ENCODE results near the gene SEC24C.

The SEC24C gene

GRCh38 chr10:73796766-73797165, 52.6 kb downstream of the SEC24C start:
- no peak for ATAC-seq

DNA sequence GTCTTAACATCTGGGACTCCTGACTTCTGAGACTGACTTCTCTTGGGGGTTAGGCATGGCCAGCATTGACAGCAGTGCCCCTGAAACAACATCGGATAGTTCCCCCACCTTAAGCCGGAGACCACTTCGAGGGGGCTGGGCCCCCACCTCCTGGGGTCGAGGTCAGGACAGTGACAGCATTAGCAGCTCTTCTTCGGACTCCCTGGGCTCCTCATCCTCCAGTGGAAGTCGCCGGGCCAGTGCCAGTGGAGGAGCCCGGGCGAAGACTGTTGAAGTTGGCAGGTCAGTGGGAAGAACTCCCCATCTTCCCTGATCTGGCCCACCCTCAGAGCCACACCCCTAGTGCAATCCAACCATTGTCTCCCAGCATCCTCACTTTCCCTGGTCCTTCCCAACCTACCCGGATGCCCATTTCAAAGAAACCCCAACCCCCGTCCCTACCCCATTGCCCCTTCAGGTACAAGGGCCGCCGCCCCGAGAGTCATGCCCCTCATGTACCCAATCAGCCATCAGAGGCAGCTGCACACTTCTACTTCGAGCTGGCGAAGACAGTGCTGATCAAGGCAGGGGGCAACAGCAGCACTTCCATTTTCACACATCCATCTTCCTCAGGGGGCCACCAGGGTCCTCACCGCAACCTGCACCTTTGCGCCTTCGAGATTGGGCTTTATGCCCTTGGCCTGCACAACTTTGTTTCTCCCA, 53.3 kb downstream of the SEC24C start:
- no peak for ATAC-seq

GRCh38 chr10:73798087-73798486, 53.9 kb downstream of the SEC24C start:
- ATAC-seq: no peak

GRCh38 chr10:73798927-73799560, 54.9 kb downstream of the SEC24C start:
- ATAC-seq: peak in 1 of 2 donors; percentile 17

GRCh38 chr10:73799899-73800559, 55.9 kb downstream of the SEC24C start:
- ATAC-seq: no peak

DNA sequence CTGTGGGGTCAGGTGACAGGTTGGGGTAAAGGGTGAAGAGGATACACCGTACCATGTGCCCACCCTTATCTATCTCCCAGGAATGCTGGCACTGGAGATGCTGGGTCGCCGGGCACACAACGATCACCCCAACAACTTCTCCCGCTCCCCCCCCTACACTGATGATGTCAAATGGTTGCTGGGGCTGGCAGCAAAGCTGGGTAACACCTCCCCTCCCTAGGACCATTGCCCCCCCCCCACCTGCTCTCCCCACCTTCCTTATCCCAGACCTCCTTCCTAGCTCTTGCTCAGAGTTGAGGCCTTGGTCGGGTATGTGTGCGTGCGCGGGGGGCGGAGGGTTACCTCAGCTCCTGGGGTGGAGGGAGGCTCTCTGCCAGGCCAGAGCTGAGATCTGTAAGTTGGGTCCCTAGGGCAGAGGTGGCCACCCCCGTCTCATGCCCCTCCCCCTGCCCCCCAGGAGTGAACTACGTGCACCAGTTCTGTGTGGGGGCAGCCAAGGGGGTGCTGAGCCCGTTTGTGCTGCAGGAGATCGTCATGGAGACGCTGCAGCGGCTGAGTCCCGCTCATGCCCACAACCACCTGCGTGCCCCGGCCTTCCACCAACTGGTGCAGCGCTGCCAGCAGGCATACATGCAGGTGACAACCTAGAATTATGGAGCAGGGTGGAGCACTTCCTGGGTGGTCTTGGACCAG, 56.5 kb downstream of the SEC24C start:
- ATAC-seq: no peak

DNA sequence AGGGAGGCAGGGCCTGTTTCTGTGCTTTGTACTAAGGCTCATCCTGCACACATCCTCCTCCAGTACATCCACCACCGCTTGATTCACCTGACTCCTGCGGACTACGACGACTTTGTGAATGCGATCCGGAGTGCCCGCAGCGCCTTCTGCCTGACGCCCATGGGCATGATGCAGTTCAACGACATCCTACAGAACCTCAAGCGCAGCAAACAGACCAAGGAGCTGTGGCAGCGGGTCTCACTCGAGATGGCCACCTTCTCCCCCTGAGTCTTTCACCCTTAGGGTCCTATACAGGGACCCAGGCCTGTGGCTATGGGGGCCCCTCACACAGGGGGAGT, 57.0 kb downstream of the SEC24C start:
- no peak for ATAC-seq

DNA sequence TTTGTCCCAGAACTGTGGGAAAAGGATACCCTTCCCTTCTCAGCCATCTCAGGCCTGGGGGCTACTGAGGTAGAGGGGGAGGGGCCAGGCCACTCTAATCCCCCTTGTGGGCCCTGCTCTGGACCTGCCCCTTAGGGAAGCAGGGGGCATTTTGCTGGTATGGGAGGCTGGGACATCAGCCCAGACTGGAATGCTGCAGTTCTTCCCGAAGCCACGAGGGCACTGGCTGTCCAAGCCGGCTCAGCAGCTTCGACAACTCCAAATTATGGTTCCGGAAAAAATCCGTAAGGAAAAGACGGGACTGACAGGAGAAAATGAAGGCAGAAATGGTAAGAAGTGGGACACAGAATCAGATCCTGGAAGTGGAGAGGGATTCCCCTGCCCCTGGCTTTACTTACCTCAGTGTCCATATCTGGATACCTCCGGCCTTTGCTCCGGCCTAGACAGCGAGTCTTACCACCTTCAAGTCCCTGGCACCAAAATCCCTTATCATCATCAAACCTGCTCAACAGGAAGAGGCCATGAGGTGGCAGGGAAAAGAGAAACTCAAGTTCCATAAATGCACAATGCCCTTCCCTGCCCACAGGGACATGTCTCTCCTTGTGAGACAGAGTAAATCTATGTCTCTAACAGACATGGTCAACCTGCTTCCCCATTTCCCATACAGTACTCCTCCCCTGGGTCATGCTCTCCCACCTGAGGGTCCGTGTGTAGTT, 58.3 kb downstream of the SEC24C start:
- no peak for ATAC-seq

- peak in 1 of 2 donors; percentile 45 for ATAC-seq
These were observed 59.6 kb downstream of the SEC24C start for GRCh38 chr10:73803680-73804286.

DNA sequence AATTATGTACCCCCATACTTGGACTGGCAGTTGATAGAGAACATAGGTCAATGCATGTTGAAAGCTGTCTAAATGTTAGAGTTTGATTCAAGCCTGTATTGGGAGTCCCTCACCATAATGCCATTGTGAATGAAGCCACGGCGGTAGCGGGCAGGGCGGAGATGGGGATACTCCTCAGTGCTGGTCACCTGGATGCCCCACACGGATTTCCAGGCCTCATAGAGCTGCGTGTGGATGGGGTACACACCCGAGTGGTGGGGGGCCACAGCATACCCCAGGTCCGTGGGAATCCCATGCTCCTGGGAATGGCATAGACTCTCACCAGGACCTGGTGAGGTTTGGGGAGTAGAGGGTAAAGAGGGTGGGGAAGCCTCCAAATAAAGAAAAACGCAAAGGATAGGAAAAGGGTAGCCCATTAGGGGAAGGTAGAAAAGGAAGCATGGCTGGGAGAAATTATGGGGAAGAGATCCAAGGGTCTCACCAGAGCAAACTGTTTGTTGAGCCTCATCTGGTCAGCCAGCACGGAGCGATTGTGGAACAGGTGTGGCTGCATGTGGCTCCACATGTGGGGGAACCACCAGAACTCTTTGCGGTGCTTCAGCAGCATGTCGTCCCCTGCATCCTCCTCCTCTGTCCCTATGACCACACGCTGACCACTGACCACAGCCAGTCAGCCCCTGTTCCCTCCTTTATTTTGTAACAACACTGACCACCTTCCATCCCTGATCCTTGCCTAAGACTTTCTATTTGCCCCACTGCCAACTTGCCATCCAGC, 62.2 kb downstream of the SEC24C start:
- no peak for ATAC-seq

GRCh38 chr10:73807471-73807870, 63.3 kb downstream of the SEC24C start:
- no peak for ATAC-seq

- no peak for ATAC-seq
These were observed 64.0 kb downstream of the SEC24C start for GRCh38 chr10:73808021-73808815.

DNA sequence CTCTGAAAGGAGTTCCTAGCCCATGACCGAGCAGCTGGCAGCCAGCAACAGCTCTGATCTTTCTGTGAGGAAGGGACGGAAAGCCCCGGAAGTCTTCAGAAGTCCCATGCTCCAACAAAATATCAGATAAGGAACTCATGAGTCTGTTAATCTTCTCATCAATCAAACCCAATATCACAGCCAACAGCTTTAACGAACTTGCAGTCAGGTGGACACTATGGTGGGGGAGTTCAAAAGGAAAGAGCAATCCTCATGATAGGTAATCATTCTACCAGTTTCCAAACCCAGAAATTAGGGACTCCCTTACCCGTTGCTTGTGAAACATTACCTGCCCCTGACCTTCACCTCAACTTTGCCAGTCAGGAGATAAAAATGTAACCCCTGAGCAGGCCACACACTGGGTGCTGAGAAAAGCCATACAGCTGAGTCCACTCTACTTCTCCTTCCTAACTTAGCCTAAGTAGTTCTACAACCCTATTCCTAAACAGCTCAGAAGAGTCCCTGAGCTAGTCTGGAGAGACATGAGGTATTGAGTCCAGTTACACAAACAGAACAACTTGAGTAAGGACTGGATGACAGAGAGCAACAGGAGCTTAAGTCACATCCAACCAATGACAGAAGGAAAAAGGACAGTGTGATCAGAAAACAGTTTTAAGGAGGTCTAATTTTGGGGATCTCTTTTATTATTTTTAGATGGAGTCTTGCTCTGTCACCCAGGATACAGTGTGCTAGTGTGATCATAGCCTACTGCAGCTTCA, 65.1 kb downstream of the SEC24C start:
- no peak for ATAC-seq

GRCh38 chr10:73810358-73810734, 66.2 kb downstream of the SEC24C start:
- ATAC-seq: no peak

DNA sequence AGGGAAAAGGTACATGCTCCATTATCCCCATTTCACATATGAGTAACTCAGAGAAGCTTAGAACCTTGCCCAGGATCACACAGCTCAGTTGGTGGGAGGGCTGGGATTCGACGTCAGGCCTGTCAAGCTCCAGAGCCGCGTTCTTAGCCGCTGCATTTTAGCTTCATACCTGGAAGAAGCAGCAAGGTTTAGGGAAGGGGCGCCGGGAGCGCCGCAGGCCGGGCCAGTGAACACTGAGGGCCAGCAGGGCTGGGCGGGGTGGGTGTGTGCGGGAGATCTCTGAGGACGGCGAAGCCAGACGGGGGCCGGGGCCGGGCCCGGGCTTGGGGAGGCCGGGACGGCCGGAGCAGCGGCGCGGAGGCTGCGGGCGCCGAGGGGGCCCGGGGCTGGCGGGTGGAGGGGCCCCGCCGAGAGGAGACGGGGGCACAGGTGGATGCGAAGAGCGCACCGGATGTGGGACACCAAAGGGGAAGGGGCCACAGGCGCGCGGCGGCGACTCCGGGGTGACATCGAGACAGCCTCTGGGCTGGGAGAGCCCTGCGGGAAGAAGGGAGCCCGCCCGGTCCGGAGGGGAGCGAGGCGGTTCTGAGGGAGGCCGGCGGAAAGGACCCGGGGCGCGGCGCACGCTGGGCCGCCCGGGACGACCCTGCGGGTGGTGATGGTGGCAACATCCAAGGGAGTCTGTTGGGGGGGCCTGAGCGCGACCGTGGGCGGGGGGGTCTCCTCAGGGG, 66.7 kb downstream of the SEC24C start:
- peak; percentile 18 to 27 for ATAC-seq

- ATAC-seq: no peak
These were observed 68.5 kb downstream of the SEC24C start for GRCh38 chr10:73812657-73813056.

DNA sequence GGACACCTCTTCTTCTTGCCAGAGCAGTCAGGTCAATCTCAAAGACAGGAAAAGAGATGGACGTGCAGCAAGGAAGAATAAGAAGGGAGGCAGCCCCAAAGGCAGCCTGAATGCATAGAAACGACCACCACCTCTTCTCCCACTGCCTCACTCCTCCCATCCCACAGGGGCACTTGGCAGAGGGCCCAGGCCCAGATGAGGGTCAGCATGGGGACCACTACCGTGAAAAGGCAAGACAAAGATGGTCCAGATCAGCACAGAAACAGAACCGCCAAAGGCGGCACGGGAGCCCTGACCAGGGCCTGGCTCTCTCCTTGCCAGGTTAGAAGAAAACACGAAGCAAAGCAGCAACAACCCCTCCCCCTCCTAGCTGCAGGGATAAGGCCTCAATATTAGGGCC, 69.2 kb downstream of the SEC24C start:
- ATAC-seq: no peak

DNA sequence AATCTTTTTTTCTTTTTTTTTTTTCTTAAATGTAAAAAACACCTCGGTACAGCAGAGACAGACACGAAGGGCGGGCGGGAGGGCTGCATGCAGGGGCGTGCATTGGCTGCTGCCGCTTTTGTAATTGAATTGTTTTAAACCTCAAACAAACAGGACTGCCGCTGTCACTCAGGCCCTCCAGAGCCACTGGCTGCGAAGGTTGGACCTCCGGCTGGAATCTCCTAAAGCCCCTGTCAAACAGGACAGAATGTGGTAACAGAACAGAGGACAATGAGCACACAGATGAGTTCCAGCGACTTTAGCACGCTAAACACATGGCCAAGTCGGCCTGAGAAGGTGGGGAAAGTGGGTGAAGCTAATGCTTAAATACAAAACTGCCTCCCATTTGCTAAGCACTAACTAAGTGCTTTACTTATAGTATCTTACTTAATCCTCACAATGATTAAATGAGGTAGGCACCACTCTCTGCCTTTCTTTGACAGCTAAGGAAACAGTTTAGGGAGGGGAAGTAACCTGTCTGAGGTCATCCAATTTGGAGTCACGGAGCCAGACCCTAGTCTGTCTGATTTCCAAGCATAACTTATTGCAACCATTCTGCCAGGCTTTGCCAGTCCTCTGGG, 70.2 kb downstream of the SEC24C start:
- no peak for ATAC-seq
